ENCODE measurements around the gene HAVCR2.

Gene HAVCR2

GRCh38 chr5:157115502-157115901 lies 6.7 kb upstream of the HAVCR2 start:
- H3K4me3 ChIP-seq (ENCODE audit: low read length): no peak overlapping the region
- no peak for TF ChIP-seq CTCF (IDR thresholded peaks at IDR 0.05; ENCODE audit: low read depth, low read length, poor library complexity, severe bottlenecking)
- TF ChIP-seq EZH2phosphoT487 (IDR thresholded peaks at IDR 0.05; ENCODE audit: borderline replicate concordance, low read length): no peak

GRCh38 chr5:157115012-157115411 lies 6.2 kb upstream of the HAVCR2 start:
- no peak overlapping the region for H3K4me2 ChIP-seq (ENCODE audit: low read length)
- no peaks in the 10 kb centered on the region for H3K36me3 ChIP-seq (ENCODE audit: control insufficient read depth, low read length)
- no peaks in the 10 kb centered on the region for H3K9me3 ChIP-seq (ENCODE audit: control insufficient read depth, insufficient read depth, low read length)
- no peak overlapping the region for H3K27ac ChIP-seq (ENCODE audit: low read depth, low read length)
- no peaks in the 10 kb centered on the region for H3F3A ChIP-seq (ENCODE audit: control insufficient read depth, insufficient read depth)
- H3K9me2 ChIP-seq (replicated peaks; ENCODE audit: control insufficient read depth, low read length): no peaks in the 10 kb centered on the region
- H4K20me1 ChIP-seq (ENCODE audit: control insufficient read depth, insufficient read depth, low read depth, low read length): no peaks in the 10 kb centered on the region
- no peaks in the 10 kb centered on the region for H3K27me3 ChIP-seq (ENCODE audit: control insufficient read depth, low read length)
- H3K79me2 ChIP-seq (ENCODE audit: control insufficient read depth, low read length): no peaks in the 10 kb centered on the region
- H3K4me1 ChIP-seq (ENCODE audit: control insufficient read depth, low read length): peaks cover under 1% of the 10 kb centered on the region
- H3K4me3 ChIP-seq (ENCODE audit: low read length): no peak overlapping the region
- TF ChIP-seq EZH2phosphoT487 (IDR thresholded peaks at IDR 0.05; ENCODE audit: borderline replicate concordance, low read length) (no peak), CTCF (IDR thresholded peaks at IDR 0.05; ENCODE audit: low read depth, low read length, poor library complexity, severe bottlenecking) (no peak)

More at GRCh38 chr5:157115502-157115901, 6.7 kb upstream of the HAVCR2 start:
- Histone ChIP-seq H3K4me1 (ENCODE audit: control insufficient read depth, low read length) (no peaks in the 10 kb centered on the region), H3K36me3 (ENCODE audit: control insufficient read depth, low read length) (no peaks in the 10 kb centered on the region), H3F3A (ENCODE audit: control insufficient read depth, insufficient read depth) (no peaks in the 10 kb centered on the region), H3K9me2 (replicated peaks; ENCODE audit: control insufficient read depth, low read length) (no peaks in the 10 kb centered on the region), H4K20me1 (ENCODE audit: control insufficient read depth, insufficient read depth, low read depth, low read length) (no peaks in the 10 kb centered on the region), H3K27me3 (ENCODE audit: control insufficient read depth, low read length) (no peaks in the 10 kb centered on the region), H3K9me3 (ENCODE audit: control insufficient read depth, insufficient read depth, low read length) (no peaks in the 10 kb centered on the region; the same call in 1 of the 2 replicates), H3K79me2 (ENCODE audit: control insufficient read depth, low read length) (no peaks in the 10 kb centered on the region), H3K27ac (ENCODE audit: low read depth, low read length) (no peak overlapping the region), H3K4me2 (ENCODE audit: low read length) (no peak overlapping the region)

- peaks cover 5% of the 10 kb centered on the region; the same call in 1 of the 2 replicates for H3K79me2 ChIP-seq (ENCODE audit: control insufficient read depth, low read length)
- H4K20me1 ChIP-seq (ENCODE audit: control insufficient read depth, insufficient read depth, low read depth, low read length): no peaks in the 10 kb centered on the region
- H3K9me3 ChIP-seq (ENCODE audit: control insufficient read depth, insufficient read depth, low read length): no peaks in the 10 kb centered on the region
- H3K27me3 ChIP-seq (ENCODE audit: control insufficient read depth, low read length): no peaks in the 10 kb centered on the region
- TF ChIP-seq EZH2phosphoT487 (IDR thresholded peaks at IDR 0.05; ENCODE audit: borderline replicate concordance, low read length) (no peak), CTCF (IDR thresholded peaks at IDR 0.05; ENCODE audit: low read depth, low read length, poor library complexity, severe bottlenecking) (no peak)
- no peaks in the 10 kb centered on the region for H3K36me3 ChIP-seq (ENCODE audit: control insufficient read depth, low read length)
- H3K27ac ChIP-seq (ENCODE audit: low read depth, low read length): no peak overlapping the region
- no peak overlapping the region for H3K4me2 ChIP-seq (ENCODE audit: low read length)
- H3K4me1 ChIP-seq (ENCODE audit: control insufficient read depth, low read length): peaks cover 20% of the 10 kb centered on the region
- H3F3A ChIP-seq (ENCODE audit: control insufficient read depth, insufficient read depth): peaks cover 8% of the 10 kb centered on the region; the same call in 1 of the 2 replicates
- H3K4me3 ChIP-seq (ENCODE audit: low read length): no peak overlapping the region
- H3K9me2 ChIP-seq (replicated peaks; ENCODE audit: control insufficient read depth, low read length): no peaks in the 10 kb centered on the region
Measured at GRCh38 chr5:157113002-157113401, 4.2 kb upstream of the HAVCR2 start.

Data from DOHH2 (cell line).